ENCODE measurements around the gene MOXD1. TPM values are rescaled to one million over a fixed set of nuclear protein-coding genes. Genes with fewer than 3 reads are reported as not detected.

Gene MOXD1
- total RNA-seq, 1 donor from 2014 or later = 0.75 TPM

- no peaks in the 10 kb centered on the region for H3K36me3 ChIP-seq
- DNase-seq (ENCODE audit: low spot score in 2 of 2) = no peak
- no peaks in the 10 kb centered on the region for H3K4me1 ChIP-seq
- TF ChIP-seq CTCF (IDR thresholded peaks at IDR 0.05) = no peak
- no peak overlapping the region for H3K27ac ChIP-seq
- no peaks in the 10 kb centered on the region for H3K27me3 ChIP-seq
- intact Hi-C loops (cut with DNase I) = no loop called here
- no peak overlapping the region for H3K4me3 ChIP-seq
- H3K9me3 ChIP-seq = peaks cover 0 to 3% of the 10 kb centered on the region in 2 donors
Measured at GRCh38 chr6:132304891-132305305, 96.4 kb downstream of the MOXD1 start.

GRCh38 chr6:132300323-132300949 is 100.8 kb downstream of the MOXD1 start:
- peak in 2 of 3 experiments; percentile 29 to 51 for TF ChIP-seq CTCF (IDR thresholded peaks at IDR 0.05)
- H3K4me1 ChIP-seq = no peaks in the 10 kb centered on the region
- intact Hi-C loops (cut with DNase I) = no loop called here
- H3K27ac ChIP-seq = no peak overlapping the region
- DNase-seq (ENCODE audit: low spot score in 2 of 2) = no peak
- no peaks in the 10 kb centered on the region for H3K36me3 ChIP-seq
- no peaks in the 10 kb centered on the region for H3K27me3 ChIP-seq
- no peak overlapping the region for H3K4me3 ChIP-seq
- no peaks in the 10 kb centered on the region for H3K9me3 ChIP-seq

DNA sequence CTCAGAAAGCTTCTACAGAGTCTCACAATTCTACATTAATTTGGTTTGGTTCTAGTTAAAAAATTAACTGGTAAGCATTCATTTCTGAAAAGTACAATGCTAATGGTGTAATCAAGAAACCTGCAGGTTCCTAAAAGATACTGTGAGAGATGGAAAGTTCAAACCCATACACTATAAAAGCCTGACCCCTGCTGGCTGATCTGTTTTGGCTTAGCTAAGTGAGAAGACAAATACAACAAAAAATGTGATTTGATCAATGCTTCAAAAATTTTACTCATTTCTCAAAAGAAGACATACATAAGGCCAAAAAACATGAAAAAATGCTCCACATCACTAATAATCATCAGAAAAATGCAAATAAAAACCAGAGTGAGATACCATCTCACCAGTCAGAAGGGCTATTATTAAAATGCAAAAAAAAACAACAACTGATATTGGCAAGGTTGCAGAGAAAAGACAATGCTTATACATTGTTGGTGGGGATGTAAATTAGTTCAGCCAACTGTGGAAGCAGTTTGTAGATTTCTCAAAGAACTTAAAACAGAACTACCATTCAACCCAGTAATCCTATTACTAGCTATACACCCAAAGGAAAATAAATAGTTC is 102.8 kb downstream of the MOXD1 start:
- H3K27ac ChIP-seq = no peak overlapping the region
- H3K4me1 ChIP-seq = no peaks in the 10 kb centered on the region
- no peaks in the 10 kb centered on the region for H3K9me3 ChIP-seq
- DNase-seq (ENCODE audit: low spot score in 2 of 2) = peak in 1 of 2 donors; percentile 65
- H3K4me3 ChIP-seq = no peak overlapping the region
- TF ChIP-seq CTCF (IDR thresholded peaks at IDR 0.05) = peak in 2 of 3 experiments; percentile 43 to 63
- H3K36me3 ChIP-seq = no peaks in the 10 kb centered on the region
- intact Hi-C loops (cut with DNase I) = loop anchor here (2.0 to 5.0 kb wide), 2 partner anchors 184 to 382 kb away; no protein-coding TSS in a partner anchor
- H3K27me3 ChIP-seq = no peaks in the 10 kb centered on the region

GRCh38 chr6:132289756-132290155 is 111.5 kb downstream of the MOXD1 start:
- no peak overlapping the region for H3K4me3 ChIP-seq
- H3K4me1 ChIP-seq = no peaks in the 10 kb centered on the region
- no peak overlapping the region for H3K27ac ChIP-seq
- no peak for DNase-seq (ENCODE audit: low spot score in 2 of 2)
- TF ChIP-seq CTCF (IDR thresholded peaks at IDR 0.05) = no peak
- no peaks in the 10 kb centered on the region for H3K36me3 ChIP-seq
- no peaks in the 10 kb centered on the region for H3K27me3 ChIP-seq
- H3K9me3 ChIP-seq = no peaks in the 10 kb centered on the region
- intact Hi-C loops (cut with DNase I) = no loop called here

DNA sequence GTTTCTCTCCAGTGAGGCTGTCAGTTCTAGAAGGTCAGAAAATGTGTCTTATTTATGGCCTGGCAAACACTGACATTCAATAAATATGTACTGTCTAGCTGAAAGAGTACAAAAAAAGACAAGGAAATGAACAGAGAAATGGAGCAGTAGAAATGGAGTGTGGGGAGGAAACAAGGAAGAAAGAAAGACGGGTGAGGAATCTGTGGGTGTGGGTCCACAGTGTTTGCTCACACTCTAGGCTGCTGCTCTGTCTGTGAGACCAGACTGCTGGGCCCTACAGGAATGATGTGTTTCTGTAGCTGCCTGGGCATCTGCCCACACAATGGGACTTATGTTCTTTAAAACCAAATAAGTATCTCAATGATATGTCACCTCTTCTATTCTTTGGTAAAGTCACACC is 114.2 kb downstream of the MOXD1 start:
- Histone ChIP-seq H3K27ac (no peak overlapping the region), H3K36me3 (no peaks in the 10 kb centered on the region), H3K27me3 (no peaks in the 10 kb centered on the region), H3K4me3 (no peak overlapping the region), H3K4me1 (no peaks in the 10 kb centered on the region), H3K9me3 (no peaks in the 10 kb centered on the region)
- TF ChIP-seq CTCF (IDR thresholded peaks at IDR 0.05) = no peak
- intact Hi-C loops (cut with DNase I) = no loop called here
- DNase-seq (ENCODE audit: low spot score in 2 of 2) = no peak
